Hepatocyte (in vitro differentiated cells): ENCODE measurements around the gene USP20.

Experiments
- EZH2 ChIP-seq: fragments of 200-600 bp; sonication (generic); IDR thresholded peaks from 2 replicates; pipeline ENCODE4 v1.6.1; 2016; ENCODE audit warnings: antibody characterized with exemption, mild to moderate bottlenecking, borderline replicate concordance
- EZH2phosphoT487 ChIP-seq: fragments of 200-600 bp; sonication (generic); IDR thresholded peaks from one replicate; pipeline ENCODE4 v1.6.1; 2018; ENCODE audit warnings: antibody characterized with exemption, mild to moderate bottlenecking, low read depth, moderate library complexity; ENCODE audit not compliant: unreplicated experiment, severe bottlenecking
- TF ChIP-seq, protein P1 (sequence below): fragments of 200-600 bp; sonication (generic); IDR thresholded peaks from 2 replicates; pipeline ENCODE4 v1.5.1; 2016; ENCODE audit warnings: antibody characterized with exemption, mild to moderate bottlenecking; ENCODE audit not compliant: poor library complexity

DNA sequence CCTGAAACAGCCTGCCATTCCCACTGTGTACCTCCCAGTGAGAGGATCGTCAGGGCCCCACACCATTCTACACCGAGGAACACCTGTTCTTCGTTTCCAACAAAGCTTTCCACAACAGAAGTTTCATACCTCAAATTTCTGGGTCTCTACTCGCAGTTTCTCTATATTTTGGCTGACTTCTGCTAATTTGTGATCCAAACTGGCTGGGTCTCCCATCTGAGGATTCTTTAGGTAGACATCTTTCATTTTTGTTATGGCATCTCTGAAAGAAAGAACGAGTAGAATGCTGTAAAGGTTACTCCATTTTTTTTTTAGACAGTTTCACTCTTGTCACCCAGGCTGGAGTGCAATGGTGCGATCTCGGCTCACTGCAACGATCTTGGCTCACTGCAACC, 67.5 kb downstream of the USP20 start:
- TF ChIP-seq, protein P1, sequence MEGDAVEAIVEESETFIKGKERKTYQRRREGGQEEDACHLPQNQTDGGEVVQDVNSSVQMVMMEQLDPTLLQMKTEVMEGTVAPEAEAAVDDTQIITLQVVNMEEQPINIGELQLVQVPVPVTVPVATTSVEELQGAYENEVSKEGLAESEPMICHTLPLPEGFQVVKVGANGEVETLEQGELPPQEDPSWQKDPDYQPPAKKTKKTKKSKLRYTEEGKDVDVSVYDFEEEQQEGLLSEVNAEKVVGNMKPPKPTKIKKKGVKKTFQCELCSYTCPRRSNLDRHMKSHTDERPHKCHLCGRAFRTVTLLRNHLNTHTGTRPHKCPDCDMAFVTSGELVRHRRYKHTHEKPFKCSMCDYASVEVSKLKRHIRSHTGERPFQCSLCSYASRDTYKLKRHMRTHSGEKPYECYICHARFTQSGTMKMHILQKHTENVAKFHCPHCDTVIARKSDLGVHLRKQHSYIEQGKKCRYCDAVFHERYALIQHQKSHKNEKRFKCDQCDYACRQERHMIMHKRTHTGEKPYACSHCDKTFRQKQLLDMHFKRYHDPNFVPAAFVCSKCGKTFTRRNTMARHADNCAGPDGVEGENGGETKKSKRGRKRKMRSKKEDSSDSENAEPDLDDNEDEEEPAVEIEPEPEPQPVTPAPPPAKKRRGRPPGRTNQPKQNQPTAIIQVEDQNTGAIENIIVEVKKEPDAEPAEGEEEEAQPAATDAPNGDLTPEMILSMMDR: no peak
- TF ChIP-seq EZH2 (no peak), EZH2phosphoT487 (no peak)
